ENCODE results near the gene MAMDC4.

The MAMDC4 gene

GRCh38 chr9:136815422-136815782 lies 36.7 kb upstream of the MAMDC4 start:
- Histone ChIP-seq H3K36me3 (ENCODE audit: insufficient read depth, low read length) (peaks cover 41% of the 10 kb centered on the region), H3K4me1 (ENCODE audit: insufficient read depth, low read length) (no peaks in the 10 kb centered on the region), H3K9me3 (ENCODE audit: low read length) (no peaks in the 10 kb centered on the region), H3K4me3 (ENCODE audit: low read length) (no peak overlapping the region), H2AFZ (ENCODE audit: low read depth, low read length) (no peak overlapping the region), H3K27me3 (ENCODE audit: insufficient read depth, low read length) (no peaks in the 10 kb centered on the region)

- Histone ChIP-seq H3K4me3 (ENCODE audit: low read length) (no peak overlapping the region), H3K27me3 (ENCODE audit: insufficient read depth, low read length) (no peaks in the 10 kb centered on the region), H3K9me3 (ENCODE audit: low read length) (peaks cover 4% of the 10 kb centered on the region), H3K4me1 (ENCODE audit: insufficient read depth, low read length) (no peaks in the 10 kb centered on the region), H2AFZ (ENCODE audit: low read depth, low read length) (no peak overlapping the region), H3K36me3 (ENCODE audit: insufficient read depth, low read length) (peaks cover 42% of the 10 kb centered on the region)
Observed at GRCh38 chr9:136820971-136821825, 30.9 kb upstream of the MAMDC4 start.

- peaks cover 4% of the 10 kb centered on the region for H3K9me3 ChIP-seq (ENCODE audit: low read length)
- no peaks in the 10 kb centered on the region for H3K27me3 ChIP-seq (ENCODE audit: insufficient read depth, low read length)
- no peak overlapping the region for H2AFZ ChIP-seq (ENCODE audit: low read depth, low read length)
- H3K36me3 ChIP-seq (ENCODE audit: insufficient read depth, low read length) = peaks cover 47% of the 10 kb centered on the region
- no peaks in the 10 kb centered on the region for H3K4me1 ChIP-seq (ENCODE audit: insufficient read depth, low read length)
- H3K4me3 ChIP-seq (ENCODE audit: low read length) = no peak overlapping the region
Observed at GRCh38 chr9:136821826-136822544, 30.2 kb upstream of the MAMDC4 start.

- Histone ChIP-seq H2AFZ (ENCODE audit: low read depth, low read length) (no peak overlapping the region), H3K36me3 (ENCODE audit: insufficient read depth, low read length) (peaks cover 56% of the 10 kb centered on the region), H3K4me3 (ENCODE audit: low read length) (no peak overlapping the region), H3K4me1 (ENCODE audit: insufficient read depth, low read length) (no peaks in the 10 kb centered on the region), H3K9me3 (ENCODE audit: low read length) (peaks cover 4% of the 10 kb centered on the region), H3K27me3 (ENCODE audit: insufficient read depth, low read length) (no peaks in the 10 kb centered on the region)
Observed at GRCh38 chr9:136823136-136824046, 28.8 kb upstream of the MAMDC4 start.

- no peaks in the 10 kb centered on the region for H3K27me3 ChIP-seq (ENCODE audit: insufficient read depth, low read length)
- H3K4me3 ChIP-seq (ENCODE audit: low read length) = no peak overlapping the region
- H3K4me1 ChIP-seq (ENCODE audit: insufficient read depth, low read length) = no peaks in the 10 kb centered on the region
- H3K36me3 ChIP-seq (ENCODE audit: insufficient read depth, low read length) = peaks cover 64% of the 10 kb centered on the region
- H3K9me3 ChIP-seq (ENCODE audit: low read length) = peaks cover 4% of the 10 kb centered on the region
- H2AFZ ChIP-seq (ENCODE audit: low read depth, low read length) = no peak overlapping the region
Observed at GRCh38 chr9:136824496-136825225, 27.5 kb upstream of the MAMDC4 start.

GRCh38 chr9:136825295-136826187 lies 26.6 kb upstream of the MAMDC4 start:
- Histone ChIP-seq H2AFZ (ENCODE audit: low read depth, low read length) (no peak overlapping the region), H3K4me1 (ENCODE audit: insufficient read depth, low read length) (no peaks in the 10 kb centered on the region), H3K36me3 (ENCODE audit: insufficient read depth, low read length) (peaks cover 72% of the 10 kb centered on the region), H3K27me3 (ENCODE audit: insufficient read depth, low read length) (no peaks in the 10 kb centered on the region), H3K9me3 (ENCODE audit: low read length) (peaks cover 4% of the 10 kb centered on the region), H3K4me3 (ENCODE audit: low read length) (no peak overlapping the region)

- H3K4me1 ChIP-seq (ENCODE audit: insufficient read depth, low read length) = no peaks in the 10 kb centered on the region
- no peak overlapping the region for H2AFZ ChIP-seq (ENCODE audit: low read depth, low read length)
- H3K9me3 ChIP-seq (ENCODE audit: low read length) = no peaks in the 10 kb centered on the region
- no peak overlapping the region for H3K4me3 ChIP-seq (ENCODE audit: low read length)
- H3K36me3 ChIP-seq (ENCODE audit: insufficient read depth, low read length) = peaks cover 73% of the 10 kb centered on the region
- no peaks in the 10 kb centered on the region for H3K27me3 ChIP-seq (ENCODE audit: insufficient read depth, low read length)
Observed at GRCh38 chr9:136826188-136826541, 26.0 kb upstream of the MAMDC4 start.

- Histone ChIP-seq H3K4me3 (ENCODE audit: low read length) (no peak overlapping the region), H3K36me3 (ENCODE audit: insufficient read depth, low read length) (peaks cover 80% of the 10 kb centered on the region), H2AFZ (ENCODE audit: low read depth, low read length) (no peak overlapping the region), H3K27me3 (ENCODE audit: insufficient read depth, low read length) (no peaks in the 10 kb centered on the region), H3K4me1 (ENCODE audit: insufficient read depth, low read length) (no peaks in the 10 kb centered on the region), H3K9me3 (ENCODE audit: low read length) (no peaks in the 10 kb centered on the region)
Observed at GRCh38 chr9:136826703-136827582, 25.2 kb upstream of the MAMDC4 start.

GRCh38 chr9:136827794-136828473 lies 24.2 kb upstream of the MAMDC4 start:
- H3K27me3 ChIP-seq (ENCODE audit: insufficient read depth, low read length) = no peaks in the 10 kb centered on the region
- H3K36me3 ChIP-seq (ENCODE audit: insufficient read depth, low read length) = peaks cover 90% of the 10 kb centered on the region
- H3K9me3 ChIP-seq (ENCODE audit: low read length) = no peaks in the 10 kb centered on the region
- no peak overlapping the region for H2AFZ ChIP-seq (ENCODE audit: low read depth, low read length)
- no peak overlapping the region for H3K4me3 ChIP-seq (ENCODE audit: low read length)
- no peaks in the 10 kb centered on the region for H3K4me1 ChIP-seq (ENCODE audit: insufficient read depth, low read length)

GRCh38 chr9:136828474-136829140 lies 23.5 kb upstream of the MAMDC4 start:
- no peaks in the 10 kb centered on the region for H3K27me3 ChIP-seq (ENCODE audit: insufficient read depth, low read length)
- no peaks in the 10 kb centered on the region for H3K9me3 ChIP-seq (ENCODE audit: low read length)
- no peaks in the 10 kb centered on the region for H3K4me1 ChIP-seq (ENCODE audit: insufficient read depth, low read length)
- no peak overlapping the region for H2AFZ ChIP-seq (ENCODE audit: low read depth, low read length)
- no peak overlapping the region for H3K4me3 ChIP-seq (ENCODE audit: low read length)
- peaks cover 85% of the 10 kb centered on the region for H3K36me3 ChIP-seq (ENCODE audit: insufficient read depth, low read length)

Measured in neuron (in vitro differentiated cells).